ENCODE measurements around the gene COL4A1. TPM values are rescaled to one million over a fixed set of nuclear protein-coding genes. Genes with fewer than 3 reads are reported as not detected.
A peak's percentile ranks its signal among the peaks of the same experiment; 100 is the strongest.

The COL4A1 gene
- polyA plus RNA-seq, 1 of the 3 experiments (the other 2 are of a cell fraction) = 30.3 TPM

GRCh38 chr13:110161112-110161882 lies 145.7 kb downstream of the COL4A1 start:
- Histone ChIP-seq H3K9me2 (no peaks in the 10 kb centered on the region), H3F3A (replicated peaks; ENCODE audit: insufficient read depth) (peaks cover 18% of the 10 kb centered on the region), H3K9me3 (no peaks in the 10 kb centered on the region), H3K36me3 (replicated peaks in 1 of 2; ENCODE audit: control insufficient read depth in 1 of 2, insufficient read depth in 2 of 2, low read length in 1 of 2) (peaks cover 25 to 77% of the 10 kb centered on the region in 2 experiments), H3K27me3 (ENCODE audit: insufficient read depth) (no peaks in the 10 kb centered on the region), H3K4me1 (ENCODE audit: control insufficient read depth in 1 of 2, insufficient read depth in 2 of 2, low read depth in 1 of 2, low read length in 1 of 2) (peaks cover 0 to 22% of the 10 kb centered on the region in 2 experiments; a peak in 2 of 4 replicates), H3K4me3 (ENCODE audit: low read depth in 2 of 2, low read length in 1 of 2) (no peak overlapping the region), H3K4me2 (no peak overlapping the region), H3K9ac (no peak overlapping the region), H2AFZ (ENCODE audit: low read depth) (no peak overlapping the region), H3K79me2 (ENCODE audit: insufficient read depth) (no peaks in the 10 kb centered on the region), H4K20me1 (ENCODE audit: insufficient read depth) (no peaks in the 10 kb centered on the region), H3K27ac (ENCODE audit: low read depth in 2 of 2, low read length in 1 of 2) (peak overlapping the region in 1 of 2 experiments; percentile 43; a peak in 1 of 4 replicates)
- POLR2A ChIA-PET = interaction anchor here (0.7 kb wide), 1 partner anchor 374 kb away, joined by 3 read pairs; no protein-coding TSS in a partner anchor
- CTCF ChIA-PET = interaction anchor here (1.1 to 1.6 kb wide), 2 partner anchors 11 to 23 kb away, joined by 5 to 7 read pairs; no protein-coding TSS in a partner anchor
- peak; percentile 51 for DNase-seq
- WGBS (ENCODE audit: low lambda C conversion rate) = 83% methylated on average over 10 of the region's 10 CpGs
- TF ChIP-seq GABPA (IDR thresholded peaks at IDR 0.05; ENCODE audit: low read depth) (no peak), FOXJ3 (CRISPR knock-in tag; IDR thresholded peaks at IDR 0.05) (no peak), ELF1 (IDR thresholded peaks at IDR 0.05) (no peak), CHD2 (IDR thresholded peaks at IDR 0.05; ENCODE audit: low read length, partially characterized antibody) (peak; percentile 53), MXI1 (IDR thresholded peaks at IDR 0.05; ENCODE audit: low read depth, low read length) (peak; percentile 66; the same call in 1 of the 2 replicates), SMC3 (IDR thresholded peaks at IDR 0.05; ENCODE audit: low read depth, low read length) (no peak), NFIC (IDR thresholded peaks at IDR 0.05; ENCODE audit: borderline replicate concordance) (no peak), TEAD4 (IDR thresholded peaks at IDR 0.05; ENCODE audit: borderline replicate concordance, insufficient read depth) (no peak), IRF3 (IDR thresholded peaks at IDR 0.05; ENCODE audit: low read depth, low read length) (no peak), MAX (IDR thresholded peaks at IDR 0.05; ENCODE audit: low read depth) (no peak), RAD21 (IDR thresholded peaks at IDR 0.05; ENCODE audit: low read length) (peak; percentile 20; the same call in 1 of the 2 replicates), JUND (IDR thresholded peaks at IDR 0.05) (no peak), GATA2 (CRISPR knock-in tag; IDR thresholded peaks at IDR 0.05) (peak; percentile 91), EZH2phosphoT487 (IDR thresholded peaks at IDR 0.05; ENCODE audit: borderline replicate concordance, low read depth) (no peak), NRF1 (IDR thresholded peaks at IDR 0.05; ENCODE audit: low read depth, low read length) (no peak), PBX3 (IDR thresholded peaks at IDR 0.05) (no peak), EP300 (IDR thresholded peaks at IDR 0.05; ENCODE audit: borderline replicate concordance in 1 of 2, low read depth in 1 of 2, low read length in 1 of 2) (peak in 1 of 2 experiments; percentile 90; a peak in 2 of 4 replicates), TAF1 (IDR thresholded peaks at IDR 0.05; ENCODE audit: borderline replicate concordance, low read depth, low read length) (no peak), FOSL2 (IDR thresholded peaks at IDR 0.05; ENCODE audit: borderline replicate concordance, low read depth) (no peak), RCOR1 (IDR thresholded peaks at IDR 0.05; ENCODE audit: low read length) (peak; percentile 93), SIN3A (IDR thresholded peaks at IDR 0.05; ENCODE audit: borderline replicate concordance, low read depth, low read length) (no peak), RXRA (IDR thresholded peaks at IDR 0.05; ENCODE audit: borderline replicate concordance, low read depth) (no peak), TCF12 (IDR thresholded peaks at IDR 0.05) (no peak), REST (IDR thresholded peaks at IDR 0.05; ENCODE audit: low read depth, low read length) (no peak), ZBTB33 (IDR thresholded peaks at IDR 0.05; ENCODE audit: borderline replicate concordance, low read depth) (no peak), YY1 (IDR thresholded peaks at IDR 0.05; ENCODE audit: low read depth) (no peak)
